Left ventricle myocardium inferior (tissue), 1 donor: ENCODE results near the gene SREBF2. TPM values are rescaled to one million over a fixed set of nuclear protein-coding genes. Genes with fewer than 3 reads are reported as not detected.

ENCODE experiments used
- DNase-seq: peaks from one replicate; pipeline ENCODE4 v3.0.0-alpha.2; 2020
- H3K27ac ChIP-seq: fragments of 200-600 bp; replicated peaks from 2 replicates; pipeline ENCODE4 v1.8.0; 2021
- H3K27me3 ChIP-seq: fragments of 200-600 bp; 2 replicates; pipeline ENCODE4 v1.8.0; 2021; ENCODE audit warnings: low read depth
- H3K36me3 ChIP-seq: fragments of 200-600 bp; 2 replicates; pipeline ENCODE4 v1.8.0; 2021
- H3K4me1 ChIP-seq: fragments of 200-600 bp; 2 replicates; pipeline ENCODE4 v1.8.0; 2021
- H3K4me3 ChIP-seq: fragments of 200-600 bp; 2 replicates; pipeline ENCODE4 v1.8.0; 2021; ENCODE audit warnings: mild to moderate bottlenecking, moderate library complexity
- H3K9me3 ChIP-seq: fragments of 200-600 bp; replicated peaks from 2 replicates; pipeline ENCODE4 v1.8.0; 2021
- intact Hi-C: fragments of 100-400 bp; cut with micrococcal nuclease; formaldehyde crosslinking; loops from one replicate; pipeline ENCODE4 v1.11.0; 2022
- total RNA-seq: library from RNA; stranded (reverse); fragmentation: NEBNext Ultra II Directional; extraction: Animal tissue kit (Norgen Biotek cat#: 25700); gene quantifications from one replicate; pipeline ENCODE4 v1.2.1, GENCODE V29; 2021
- TF ChIP-seq, protein P1 (sequence below): fragments of 200-600 bp; IDR thresholded peaks from 2 replicates; pipeline ENCODE4 v1.8.0; 2021; ENCODE audit warnings: antibody characterized with exemption, mild to moderate bottlenecking, borderline replicate concordance
- donor health status: DM: no; HTN: yes; CAD: no; lungs with severe emphysema.

Gene SREBF2
- total RNA-seq, 1 donor from 2014 or later, result 74.5 TPM

DNA sequence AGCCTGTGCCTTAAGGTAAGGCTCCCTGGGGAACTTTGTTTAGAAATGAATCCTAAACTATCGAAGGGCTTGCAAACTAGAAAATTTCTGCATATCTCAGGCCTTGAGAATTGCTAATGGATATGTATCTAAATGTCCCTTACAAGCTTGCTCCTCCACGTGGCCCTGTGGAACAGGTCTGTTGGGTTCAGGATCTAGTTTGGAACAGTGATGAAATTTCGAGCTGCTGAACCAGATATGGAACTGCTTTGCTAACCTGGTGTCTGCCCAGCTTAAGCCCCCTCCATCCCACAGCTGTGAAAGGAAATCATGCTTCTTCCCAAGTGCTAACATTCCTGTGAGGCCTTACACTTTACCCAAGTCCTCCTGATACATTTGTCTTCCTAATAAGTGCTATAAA, 11.6 kb downstream of the SREBF2 start:
- DNase-seq, result no peak
- no peak overlapping the region for H3K4me3 ChIP-seq
- no peaks in the 10 kb centered on the region for H3K9me3 ChIP-seq
- H3K27ac ChIP-seq, result no peak overlapping the region
- TF ChIP-seq, protein P1, sequence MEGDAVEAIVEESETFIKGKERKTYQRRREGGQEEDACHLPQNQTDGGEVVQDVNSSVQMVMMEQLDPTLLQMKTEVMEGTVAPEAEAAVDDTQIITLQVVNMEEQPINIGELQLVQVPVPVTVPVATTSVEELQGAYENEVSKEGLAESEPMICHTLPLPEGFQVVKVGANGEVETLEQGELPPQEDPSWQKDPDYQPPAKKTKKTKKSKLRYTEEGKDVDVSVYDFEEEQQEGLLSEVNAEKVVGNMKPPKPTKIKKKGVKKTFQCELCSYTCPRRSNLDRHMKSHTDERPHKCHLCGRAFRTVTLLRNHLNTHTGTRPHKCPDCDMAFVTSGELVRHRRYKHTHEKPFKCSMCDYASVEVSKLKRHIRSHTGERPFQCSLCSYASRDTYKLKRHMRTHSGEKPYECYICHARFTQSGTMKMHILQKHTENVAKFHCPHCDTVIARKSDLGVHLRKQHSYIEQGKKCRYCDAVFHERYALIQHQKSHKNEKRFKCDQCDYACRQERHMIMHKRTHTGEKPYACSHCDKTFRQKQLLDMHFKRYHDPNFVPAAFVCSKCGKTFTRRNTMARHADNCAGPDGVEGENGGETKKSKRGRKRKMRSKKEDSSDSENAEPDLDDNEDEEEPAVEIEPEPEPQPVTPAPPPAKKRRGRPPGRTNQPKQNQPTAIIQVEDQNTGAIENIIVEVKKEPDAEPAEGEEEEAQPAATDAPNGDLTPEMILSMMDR, result no peak
- peaks cover 8% of the 10 kb centered on the region for H3K36me3 ChIP-seq
- intact Hi-C loops, result loop anchor here (5.0 kb wide), 1 partner anchor 33 kb away; no protein-coding TSS in a partner anchor
- no peaks in the 10 kb centered on the region for H3K27me3 ChIP-seq
- H3K4me1 ChIP-seq, result peaks cover 80% of the 10 kb centered on the region

DNA sequence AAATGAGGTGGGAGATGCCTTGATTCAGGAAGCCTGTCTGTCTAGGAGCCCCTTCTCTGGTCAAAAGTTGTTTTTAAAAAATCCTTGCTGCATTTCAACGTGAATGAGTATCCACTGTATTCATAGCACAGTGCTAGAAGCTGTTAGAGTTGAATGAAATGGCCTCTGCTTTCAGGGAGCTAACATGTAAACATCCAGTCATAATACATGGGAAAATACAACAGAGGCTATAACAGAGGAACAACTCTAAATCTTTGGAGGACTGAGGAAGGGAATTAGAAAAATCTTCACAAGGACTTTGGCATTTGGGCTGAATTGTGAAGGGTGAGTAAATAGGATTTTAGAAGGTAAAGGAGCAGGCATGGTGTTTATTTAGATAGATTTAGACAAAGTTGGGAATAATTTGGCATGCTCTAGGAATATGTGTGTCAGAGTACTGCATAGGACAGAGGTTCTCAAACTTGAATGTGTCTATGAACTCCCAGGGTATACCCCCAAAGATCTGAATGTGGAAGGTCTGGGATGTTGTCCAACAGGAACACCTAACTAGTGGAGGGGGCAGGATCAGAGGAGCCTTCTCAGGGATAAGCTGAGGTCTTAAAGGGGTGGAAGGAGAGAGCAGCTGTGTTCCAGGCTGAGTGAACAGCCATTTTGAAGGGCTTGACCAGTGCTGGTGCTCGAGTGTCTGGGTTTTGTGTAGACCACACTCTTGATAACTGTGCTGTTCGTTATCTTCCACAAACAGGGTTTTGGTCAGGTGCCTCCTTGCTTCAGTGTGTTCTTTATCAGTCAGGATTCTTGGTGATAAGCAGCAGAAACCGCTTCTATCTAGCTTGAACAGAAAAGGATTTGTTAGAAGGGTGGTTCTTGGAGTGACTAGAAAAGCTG, 12.7 kb downstream of the SREBF2 start:
- no peak for DNase-seq
- intact Hi-C loops, result no loop called here
- Histone ChIP-seq H3K36me3 (peaks cover 8% of the 10 kb centered on the region), H3K4me3 (no peak overlapping the region), H3K9me3 (no peaks in the 10 kb centered on the region), H3K4me1 (peaks cover 72% of the 10 kb centered on the region), H3K27me3 (no peaks in the 10 kb centered on the region), H3K27ac (peak overlapping the region; percentile 7)
- TF ChIP-seq, protein P1, result no peak

DNA sequence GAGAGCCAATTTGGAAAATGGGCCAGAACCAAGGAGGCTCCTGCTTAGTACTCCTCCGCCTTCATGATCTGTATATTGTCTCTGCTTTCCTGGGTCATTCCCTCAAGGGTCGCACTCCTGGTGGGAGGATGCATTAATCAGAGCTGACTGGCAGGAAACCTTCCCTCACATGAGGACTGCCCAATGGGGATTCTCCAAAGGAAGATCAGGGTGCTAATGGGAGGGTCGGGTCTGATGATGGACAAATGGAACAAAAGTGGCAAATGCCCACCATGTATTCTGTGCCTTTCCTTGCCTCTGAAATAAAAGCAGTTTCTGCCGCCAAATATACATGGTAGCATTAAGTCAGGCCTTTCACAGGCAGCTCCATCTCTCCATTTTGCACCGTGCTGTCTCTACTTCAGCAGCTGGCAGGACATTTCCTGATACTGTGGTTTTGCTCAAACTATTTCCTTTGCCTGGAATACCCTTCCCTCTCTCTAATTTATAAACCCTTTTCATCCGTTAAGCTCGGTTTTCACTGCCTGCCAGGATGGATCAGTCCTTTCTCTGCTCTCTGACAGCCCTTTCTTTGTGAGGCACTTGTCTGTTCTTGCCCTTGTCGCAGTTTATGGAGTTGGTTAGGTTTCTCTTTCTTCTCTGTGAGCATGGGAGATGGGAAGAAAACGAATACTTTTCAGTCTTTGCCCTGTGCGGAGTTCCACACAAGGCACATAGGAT, 13.5 kb downstream of the SREBF2 start:
- DNase-seq, result no peak
- Histone ChIP-seq H3K9me3 (no peaks in the 10 kb centered on the region), H3K4me3 (no peak overlapping the region), H3K4me1 (peaks cover 64% of the 10 kb centered on the region), H3K27me3 (no peaks in the 10 kb centered on the region), H3K36me3 (peaks cover 12% of the 10 kb centered on the region), H3K27ac (peak overlapping the region; percentile 7)
- TF ChIP-seq, protein P1, result no peak
- intact Hi-C loops, result no loop called here

DNA sequence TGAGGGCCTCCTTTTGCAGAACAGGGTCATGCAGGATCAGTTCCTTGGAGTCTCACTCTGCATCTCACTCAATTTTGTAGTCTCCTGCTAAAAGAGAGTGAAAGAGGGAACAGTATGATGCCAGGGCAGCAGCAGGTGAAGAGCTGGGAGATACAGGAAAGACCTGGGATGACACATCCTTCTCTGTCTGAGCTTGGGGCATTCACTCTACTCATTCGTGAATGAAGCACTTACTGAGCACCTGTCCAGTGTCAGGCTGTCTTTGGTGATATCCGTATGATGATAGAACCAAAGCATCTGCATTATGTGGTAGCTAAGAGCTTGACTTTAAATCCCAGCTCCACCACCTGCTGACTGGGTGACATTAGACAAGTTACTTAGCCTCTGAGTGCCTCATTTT, 14.4 kb downstream of the SREBF2 start:
- Histone ChIP-seq H3K4me3 (no peak overlapping the region), H3K27ac (no peak overlapping the region), H3K27me3 (no peaks in the 10 kb centered on the region), H3K4me1 (peaks cover 59% of the 10 kb centered on the region), H3K9me3 (no peaks in the 10 kb centered on the region), H3K36me3 (peaks cover 14% of the 10 kb centered on the region)
- DNase-seq, result no peak
- TF ChIP-seq, protein P1, result no peak
- intact Hi-C loops, result no loop called here

DNA sequence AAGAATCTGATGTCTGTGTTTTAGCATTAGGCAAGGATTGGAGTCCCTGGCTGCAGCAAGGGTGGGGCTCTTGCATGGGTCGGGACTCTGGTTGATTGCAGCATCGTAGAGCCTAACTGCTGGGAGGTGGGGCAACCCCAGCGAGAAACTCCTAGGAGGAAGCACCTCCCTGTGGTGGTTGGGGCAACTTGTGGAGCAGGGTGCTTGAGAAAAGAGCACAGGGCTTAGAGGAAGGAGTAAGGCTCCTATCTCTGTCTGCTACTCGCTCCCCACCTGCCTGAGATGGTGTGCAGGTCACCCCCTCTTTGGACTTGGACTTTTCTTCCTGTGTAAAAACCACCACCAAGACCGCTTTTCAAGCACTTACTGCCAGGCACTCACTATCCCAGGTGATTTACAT, 15.6 kb downstream of the SREBF2 start:
- no peak overlapping the region for H3K27ac ChIP-seq
- intact Hi-C loops, result no loop called here
- H3K9me3 ChIP-seq, result no peaks in the 10 kb centered on the region
- H3K4me3 ChIP-seq, result no peak overlapping the region
- TF ChIP-seq, protein P1, result no peak
- DNase-seq, result peak; percentile 41
- H3K4me1 ChIP-seq, result peaks cover 60% of the 10 kb centered on the region
- no peaks in the 10 kb centered on the region for H3K27me3 ChIP-seq
- H3K36me3 ChIP-seq, result peaks cover 6% of the 10 kb centered on the region
